Spinal cord (tissue), 10 donors: Measurements from ENCODE around the gene IPO9. TPM values are rescaled to one million over a fixed set of nuclear protein-coding genes. Genes with fewer than 3 reads are reported as not detected.
A peak's percentile ranks its signal among the peaks of the same experiment; 100 is the strongest.

Source experiments
- DNase-seq, 6 donors: peaks; one replicate each; pipeline versions ENCODE4 v3.0.0 to v3.0.0-alpha.2; 2013 to 2015; ENCODE audit warnings: low spot score in 6 of 6, low read depth in 4 of 6
- H3K27ac ChIP-seq: one replicate; pipeline ENCODE4 v1.5.1; 2013; ENCODE audit warnings: low read depth, low read length, control low read depth
- H3K27me3 ChIP-seq: one replicate; pipeline ENCODE4 v1.6.1; 2013; ENCODE audit warnings: low read length; ENCODE audit not compliant: control insufficient read depth, insufficient read depth
- H3K36me3 ChIP-seq: one replicate; pipeline ENCODE4 v1.6.1; 2013; ENCODE audit warnings: low read length; ENCODE audit not compliant: control insufficient read depth, insufficient read depth
- H3K4me1 ChIP-seq: one replicate; pipeline ENCODE4 v1.6.1; 2013; ENCODE audit warnings: low read length; ENCODE audit not compliant: control insufficient read depth, insufficient read depth
- H3K4me3 ChIP-seq: one replicate; pipeline ENCODE4 v1.5.1; 2013; ENCODE audit warnings: low read depth, low read length, control low read depth
- H3K9me3 ChIP-seq: one replicate; pipeline ENCODE4 v1.6.1; 2013; ENCODE audit warnings: low read length; ENCODE audit not compliant: control insufficient read depth, insufficient read depth
- WGBS: methylation state at CpG from one replicate; pipeline ENCODE4 v1.1.5; 2013; ENCODE audit warnings: missing lambda C conversion rate; ENCODE audit not compliant: insufficient coverage; 5-methylcytosine and 5-hydroxymethylcytosine counted together
- polyA plus RNA-seq, 2 donors: library from polyadenylated mRNA; unstranded; fragments of 120-200 nt; gene quantifications; one replicate each; pipeline ENCODE4 v1.2.1, GENCODE V29; 2013; ENCODE audit not compliant: insufficient read length in 2 of 2
- total RNA-seq, 2 donors: library from RNA; depleted of rRNA in 1 of 2; stranded (reverse); fragments of 120-200 nt in 1 of 2; fragments of >200 nt in 1 of 2; gene quantifications; one replicate each; pipeline versions ENCODE4 v1.2.3 to v1.2.4, GENCODE V29; 2013 to 2014
- donor health status: healthy.

The IPO9 gene
- total and polyA plus RNA-seq, 4 donors, result 35.9 to 86.3 (median 62.6) TPM

GRCh38 chr1:201788296-201788695, 40.7 kb upstream of the IPO9 start:
- 95% methylated on average over 18 of the region's 18 CpGs for WGBS
- peaks cover 68% of the 10 kb centered on the region for H3K36me3 ChIP-seq
- no peak overlapping the region for H3K4me3 ChIP-seq
- H3K27me3 ChIP-seq, result no peaks in the 10 kb centered on the region
- H3K9me3 ChIP-seq, result no peaks in the 10 kb centered on the region
- H3K27ac ChIP-seq, result no peak overlapping the region
- no peak for DNase-seq
- peaks cover 19% of the 10 kb centered on the region for H3K4me1 ChIP-seq

DNA sequence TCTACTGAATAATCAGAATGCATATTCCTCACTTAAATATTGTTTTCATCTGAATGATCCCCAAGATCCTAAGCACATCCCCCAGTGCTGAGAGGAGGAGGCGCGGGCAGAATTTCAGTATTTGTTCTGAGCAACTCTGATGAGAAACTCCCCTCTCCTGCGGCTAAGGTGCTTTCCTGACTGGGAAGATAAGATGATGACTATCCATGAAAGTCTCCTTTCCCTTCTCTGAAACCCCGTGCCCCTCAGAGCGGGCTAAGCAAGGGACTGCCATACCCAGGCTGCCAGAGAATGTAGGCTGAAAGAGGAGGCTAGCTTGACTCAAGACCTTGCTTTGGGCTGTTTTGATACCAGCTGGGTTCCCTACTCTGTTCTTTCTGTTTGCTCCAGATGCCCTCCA, 39.7 kb upstream of the IPO9 start:
- H3K4me1 ChIP-seq, result peaks cover 19% of the 10 kb centered on the region
- H3K27me3 ChIP-seq, result no peaks in the 10 kb centered on the region
- H3K9me3 ChIP-seq, result no peaks in the 10 kb centered on the region
- no peak overlapping the region for H3K27ac ChIP-seq
- no CpG with 5 or more reads among the region's 5 CpGs for WGBS
- no peak for DNase-seq
- H3K4me3 ChIP-seq, result no peak overlapping the region
- H3K36me3 ChIP-seq, result peaks cover 69% of the 10 kb centered on the region

DNA sequence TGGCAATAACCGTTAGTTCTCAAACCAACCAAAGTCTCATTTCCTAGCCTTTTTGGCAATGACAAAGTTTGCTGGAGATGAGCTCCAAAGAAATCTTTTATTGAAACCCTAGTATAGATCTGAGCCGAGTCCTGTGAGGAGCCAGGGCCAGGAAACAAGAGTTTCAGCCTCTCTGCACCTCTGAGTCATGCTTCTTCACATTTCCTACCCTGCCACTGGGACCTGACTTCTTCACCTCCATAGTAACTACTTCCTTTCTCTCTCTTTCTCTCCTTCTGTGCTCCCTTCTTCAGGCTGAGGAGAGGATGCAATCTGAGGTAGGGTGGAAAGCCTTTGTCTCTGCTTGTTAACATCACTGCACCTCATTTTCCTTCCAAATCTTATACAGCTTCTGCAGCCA, 38.7 kb upstream of the IPO9 start:
- Histone ChIP-seq H3K4me1 (peaks cover 19% of the 10 kb centered on the region), H3K9me3 (no peaks in the 10 kb centered on the region), H3K27me3 (no peaks in the 10 kb centered on the region), H3K27ac (no peak overlapping the region), H3K36me3 (peaks cover 65% of the 10 kb centered on the region), H3K4me3 (no peak overlapping the region)
- WGBS, result 65% methylated on average over 2 of the region's 2 CpGs
- DNase-seq, result no peak

DNA sequence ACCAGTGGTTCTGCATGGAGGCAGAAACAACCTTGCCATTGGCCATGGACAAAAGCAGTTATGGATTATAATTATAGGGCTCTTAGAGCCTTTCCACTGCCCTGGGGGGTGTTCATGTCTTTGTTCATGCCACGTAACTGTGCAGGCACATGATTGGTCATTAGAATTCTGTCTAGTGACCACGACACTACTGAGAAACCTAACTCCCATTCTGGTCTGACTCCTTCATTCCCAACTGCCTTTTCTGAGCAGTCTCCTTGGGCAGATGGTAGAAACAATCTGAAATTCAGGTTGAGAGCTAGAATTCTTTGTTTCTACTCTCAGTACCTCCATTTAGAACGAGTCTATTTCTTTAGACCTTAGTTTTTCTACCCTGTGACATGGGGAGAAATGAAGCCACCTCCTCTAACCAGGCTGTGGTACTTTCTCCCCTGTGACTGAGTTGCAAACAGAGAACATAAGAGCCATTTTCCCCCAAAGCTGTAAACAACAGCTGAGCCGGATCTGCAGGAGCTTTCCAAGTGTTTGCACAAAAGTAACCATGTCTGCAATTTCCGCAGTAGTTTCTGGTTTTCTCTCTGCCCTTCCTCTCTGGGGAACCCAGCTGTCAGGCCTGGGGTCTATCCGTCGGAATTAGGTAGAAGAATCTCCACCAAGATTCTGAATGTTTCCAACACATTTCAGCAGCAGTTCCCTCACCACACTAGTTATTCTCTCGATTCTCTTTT, 37.7 kb upstream of the IPO9 start:
- Histone ChIP-seq H3K4me3 (no peak overlapping the region), H3K4me1 (peaks cover 19% of the 10 kb centered on the region), H3K27ac (peak overlapping the region; percentile 76), H3K27me3 (no peaks in the 10 kb centered on the region), H3K9me3 (no peaks in the 10 kb centered on the region), H3K36me3 (peaks cover 61% of the 10 kb centered on the region)
- 22% methylated on average over 5 of the region's 8 CpGs for WGBS
- peak in 2 of 6 donors; percentile 28 to 73 for DNase-seq

GRCh38 chr1:201791779-201792173, 37.2 kb upstream of the IPO9 start:
- no CpG with 5 or more reads among the region's 3 CpGs for WGBS
- Histone ChIP-seq H3K27ac (peak overlapping the region; percentile 76), H3K36me3 (peaks cover 55% of the 10 kb centered on the region), H3K27me3 (no peaks in the 10 kb centered on the region), H3K4me3 (no peak overlapping the region), H3K9me3 (no peaks in the 10 kb centered on the region), H3K4me1 (peaks cover 19% of the 10 kb centered on the region)
- DNase-seq, result peak in 2 of 6 donors; percentile 51 to 90

- Histone ChIP-seq H3K27me3 (no peaks in the 10 kb centered on the region), H3K27ac (peak overlapping the region; percentile 76), H3K9me3 (no peaks in the 10 kb centered on the region), H3K36me3 (peaks cover 49% of the 10 kb centered on the region), H3K4me3 (no peak overlapping the region), H3K4me1 (peaks cover 19% of the 10 kb centered on the region)
- peak; percentile 69 to 96 (median 76) for DNase-seq
- WGBS, result 65% methylated on average over 8 of the region's 9 CpGs
Measured at GRCh38 chr1:201792534-201793305, 36.2 kb upstream of the IPO9 start.

GRCh38 chr1:201793306-201793925, 35.5 kb upstream of the IPO9 start:
- H3K4me1 ChIP-seq, result peaks cover 19% of the 10 kb centered on the region
- peaks cover 42% of the 10 kb centered on the region for H3K36me3 ChIP-seq
- WGBS, result 33% methylated on average over 2 of the region's 11 CpGs
- H3K27me3 ChIP-seq, result no peaks in the 10 kb centered on the region
- DNase-seq, result no peak
- no peak overlapping the region for H3K4me3 ChIP-seq
- H3K9me3 ChIP-seq, result no peaks in the 10 kb centered on the region
- H3K27ac ChIP-seq, result no peak overlapping the region

DNA sequence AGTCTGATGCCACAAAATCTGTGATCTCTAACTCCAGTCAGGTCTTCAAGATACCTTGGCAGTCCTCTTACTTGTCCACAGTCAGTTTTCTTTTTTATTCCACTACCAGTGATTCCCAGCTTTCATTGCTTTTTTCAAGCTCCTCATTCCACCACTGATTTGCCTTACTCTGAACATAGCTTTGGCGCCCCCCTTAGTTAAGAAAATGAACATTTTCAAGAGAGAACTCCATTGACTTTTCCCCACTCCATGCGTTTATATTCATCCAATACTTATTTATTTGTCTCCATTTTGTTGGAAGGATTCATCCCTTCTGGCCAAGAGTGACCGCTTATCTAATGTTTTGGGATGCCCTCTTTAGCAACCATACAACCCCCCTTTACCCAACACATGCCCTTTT, 33.9 kb upstream of the IPO9 start:
- peaks cover 30% of the 10 kb centered on the region for H3K36me3 ChIP-seq
- no peak overlapping the region for H3K27ac ChIP-seq
- H3K4me3 ChIP-seq, result no peak overlapping the region
- no CpG with 5 or more reads among the region's 3 CpGs for WGBS
- H3K27me3 ChIP-seq, result no peaks in the 10 kb centered on the region
- H3K4me1 ChIP-seq, result peaks cover 19% of the 10 kb centered on the region
- peak in 3 of 6 donors; percentile 25 to 77 (median 59) for DNase-seq
- no peaks in the 10 kb centered on the region for H3K9me3 ChIP-seq

- H3K36me3 ChIP-seq, result peaks cover 38% of the 10 kb centered on the region
- no peak overlapping the region for H3K4me3 ChIP-seq
- no peaks in the 10 kb centered on the region for H3K4me1 ChIP-seq
- no peaks in the 10 kb centered on the region for H3K9me3 ChIP-seq
- DNase-seq, result no peak
- no peaks in the 10 kb centered on the region for H3K27me3 ChIP-seq
- no peak overlapping the region for H3K27ac ChIP-seq
Measured at GRCh38 chr1:201800246-201800645, 28.7 kb upstream of the IPO9 start.
